ENCODE measurements around the gene RTN4RL1.
"Not testable (repeated sequence)": the region's sequence is repeated elsewhere in the genome, so short reads cannot be mapped to it uniquely, and the experiment has no call there.

- TF ChIP-seq BHLHE40 (IDR thresholded peaks at IDR 0.05; ENCODE audit: low read depth, low read length); ELK1 (IDR thresholded peaks at IDR 0.05; ENCODE audit: borderline replicate concordance, low read depth, low read length); USF2 (IDR thresholded peaks at IDR 0.05; ENCODE audit: low read depth, low read length); POLR2A (IDR thresholded peaks at IDR 0.05; ENCODE audit: low read depth, low read length); RCOR1 (IDR thresholded peaks at IDR 0.05; ENCODE audit: insufficient replicate concordance, low read length); SMC3 (IDR thresholded peaks at IDR 0.05; ENCODE audit: low read depth, low read length): not testable (repeated sequence)
- TF ChIP-seq, protein P1, sequence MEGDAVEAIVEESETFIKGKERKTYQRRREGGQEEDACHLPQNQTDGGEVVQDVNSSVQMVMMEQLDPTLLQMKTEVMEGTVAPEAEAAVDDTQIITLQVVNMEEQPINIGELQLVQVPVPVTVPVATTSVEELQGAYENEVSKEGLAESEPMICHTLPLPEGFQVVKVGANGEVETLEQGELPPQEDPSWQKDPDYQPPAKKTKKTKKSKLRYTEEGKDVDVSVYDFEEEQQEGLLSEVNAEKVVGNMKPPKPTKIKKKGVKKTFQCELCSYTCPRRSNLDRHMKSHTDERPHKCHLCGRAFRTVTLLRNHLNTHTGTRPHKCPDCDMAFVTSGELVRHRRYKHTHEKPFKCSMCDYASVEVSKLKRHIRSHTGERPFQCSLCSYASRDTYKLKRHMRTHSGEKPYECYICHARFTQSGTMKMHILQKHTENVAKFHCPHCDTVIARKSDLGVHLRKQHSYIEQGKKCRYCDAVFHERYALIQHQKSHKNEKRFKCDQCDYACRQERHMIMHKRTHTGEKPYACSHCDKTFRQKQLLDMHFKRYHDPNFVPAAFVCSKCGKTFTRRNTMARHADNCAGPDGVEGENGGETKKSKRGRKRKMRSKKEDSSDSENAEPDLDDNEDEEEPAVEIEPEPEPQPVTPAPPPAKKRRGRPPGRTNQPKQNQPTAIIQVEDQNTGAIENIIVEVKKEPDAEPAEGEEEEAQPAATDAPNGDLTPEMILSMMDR (conservative IDR thresholded peaks at IDR 0.05; ENCODE audit: low read depth, low read length), result not testable (repeated sequence)
Measured at GRCh38 chr17:1982793-1983366, 42.3 kb downstream of the RTN4RL1 start.
